GM21526 (cell line): ENCODE data around the gene ZNF514.
"Not testable (repeated sequence)": the region's sequence is repeated elsewhere in the genome, so short reads cannot be mapped to it uniquely, and the experiment has no call there.

Experiments
- ATAC-seq: cut with Tn5 transposase; IDR thresholded peaks from one replicate; pipeline ENCODE4 v1.9.1; 2021; ENCODE audit warnings: moderate library complexity; ENCODE audit not compliant: unreplicated experiment, low FRiP score

Gene ZNF514

DNA sequence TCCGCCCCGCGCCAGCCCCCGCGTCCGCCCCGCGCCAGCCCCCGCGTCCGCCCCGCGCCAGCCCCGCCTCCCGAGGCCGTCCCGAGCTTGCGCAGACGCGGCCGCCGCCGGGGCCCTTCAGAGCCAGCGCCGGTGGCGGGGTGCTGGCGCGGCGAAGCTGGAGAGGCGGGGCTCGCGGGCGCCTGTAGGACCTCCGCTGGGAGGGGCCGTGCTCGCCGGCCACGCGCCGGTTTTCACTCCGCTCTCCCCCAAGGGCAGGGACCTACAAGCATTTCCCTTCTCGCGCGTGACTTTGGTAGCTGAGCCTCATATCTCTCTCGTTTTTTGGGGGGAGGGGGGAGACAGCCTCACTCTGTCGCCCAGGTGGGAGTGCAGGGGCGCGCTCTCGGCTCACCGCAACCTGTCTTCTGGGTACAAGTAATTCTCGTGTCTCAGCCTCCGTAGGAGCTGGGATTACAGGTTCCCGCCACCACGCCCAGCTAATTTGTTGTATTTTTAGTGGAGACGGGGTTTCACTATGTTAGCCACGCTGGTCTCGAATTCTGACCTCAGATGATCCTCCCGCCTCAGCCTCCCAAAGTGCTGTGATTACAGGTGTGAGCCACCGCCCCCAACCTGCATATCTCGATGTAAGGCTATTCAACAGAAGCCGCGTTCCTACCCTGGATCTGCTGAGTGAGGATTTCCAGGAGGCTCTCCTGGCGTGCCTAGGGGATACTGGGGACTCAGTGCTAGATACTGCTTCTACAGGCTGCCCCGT is at the start of gene ZNF514:
ZNF514 (minus strand) TSS at position 159 of the 760 bp plus-strand sequence. CDS start 6,595 bp downstream, outside the sequence.
- peak; percentile 86 for ATAC-seq

DNA sequence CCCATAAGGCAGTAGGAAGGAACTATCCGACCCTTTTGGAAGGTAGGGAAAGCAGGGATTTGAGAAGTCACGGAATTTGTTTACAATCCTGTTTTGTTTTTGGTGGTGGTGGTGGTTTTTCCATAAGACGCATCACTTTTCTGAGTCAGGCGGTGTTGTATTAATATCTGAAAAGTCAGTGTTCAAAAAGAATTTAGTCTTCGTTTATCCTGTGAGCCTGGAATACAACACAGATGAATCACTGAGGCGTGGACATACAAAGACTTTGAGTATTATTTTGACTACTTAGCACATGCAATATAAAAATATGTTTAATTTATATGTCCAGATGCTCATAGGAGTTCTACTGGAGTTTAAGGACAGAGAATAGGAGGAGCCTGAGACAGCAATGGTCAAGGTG is 48.5 kb upstream of the ZNF514 start:
- no peak for ATAC-seq

DNA sequence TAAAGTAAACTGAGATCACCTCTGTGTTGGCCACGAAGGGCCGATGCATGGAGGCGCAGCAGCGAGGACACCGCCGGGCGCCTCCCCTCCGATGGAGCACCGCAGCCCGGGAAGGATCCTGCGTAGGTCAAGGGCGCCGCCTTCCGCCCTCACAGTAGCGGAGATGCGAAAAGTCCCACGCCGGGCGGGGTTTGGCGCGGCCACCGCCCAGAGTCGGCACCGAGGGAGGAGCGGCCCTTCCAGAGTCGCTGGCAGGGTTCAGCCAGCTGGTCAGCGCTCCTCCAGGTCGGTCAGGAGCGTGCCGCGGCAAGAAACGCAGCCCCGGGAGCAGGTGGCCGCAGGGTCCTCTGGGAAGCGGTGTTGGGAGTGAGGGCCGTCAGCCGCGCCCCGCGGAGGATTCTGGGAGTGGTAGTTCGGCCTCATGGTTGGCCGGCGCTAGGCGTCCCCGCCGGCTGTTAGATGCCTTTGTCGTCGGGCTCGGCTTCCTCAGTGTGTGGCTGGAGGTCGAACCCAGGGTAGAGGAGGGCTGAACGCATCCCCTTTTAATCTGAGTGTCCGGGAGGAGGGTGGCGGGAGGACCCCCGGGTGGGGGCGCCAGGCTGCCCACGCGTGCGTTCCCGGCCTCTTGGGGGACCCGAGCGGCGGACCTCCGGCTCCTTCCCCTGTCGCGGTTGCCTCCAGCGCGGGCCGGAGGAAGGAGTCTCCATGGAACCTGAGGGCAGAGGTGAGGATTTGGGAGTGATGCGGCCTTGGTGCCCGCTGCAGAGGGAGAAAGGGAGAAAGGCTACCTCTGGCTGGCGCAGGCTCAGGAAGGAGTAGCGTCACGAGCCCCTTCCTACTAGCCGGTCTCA is 47.7 kb upstream of the ZNF514 start, which contains the start of gene ZNF892:
ZNF892 (plus strand) TSS at position 411 of the 851 bp plus-strand sequence; CDS start at position 706, 295 bp downstream.
- ATAC-seq, result peak; percentile 95

DNA sequence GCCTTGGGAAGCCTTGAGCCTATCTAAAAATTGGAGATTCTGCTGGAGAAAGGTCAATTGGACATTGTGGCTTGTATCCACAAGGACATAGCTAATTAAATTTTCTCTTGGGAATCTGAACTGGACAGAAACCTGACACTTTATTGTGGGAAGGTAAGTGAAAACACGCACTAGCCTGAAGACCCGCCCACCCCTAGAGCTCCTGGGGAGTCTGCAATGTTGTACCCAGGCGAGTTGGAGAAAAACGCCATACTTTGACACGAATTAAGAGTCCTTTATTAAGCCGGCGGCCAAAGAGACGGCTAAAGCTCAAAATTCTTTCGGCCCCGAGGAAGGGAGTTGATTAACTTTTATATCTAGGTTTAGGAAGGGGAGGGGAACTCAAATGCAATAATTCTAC is 46.4 kb upstream of the ZNF514 start:
- ATAC-seq, result no peak

DNA sequence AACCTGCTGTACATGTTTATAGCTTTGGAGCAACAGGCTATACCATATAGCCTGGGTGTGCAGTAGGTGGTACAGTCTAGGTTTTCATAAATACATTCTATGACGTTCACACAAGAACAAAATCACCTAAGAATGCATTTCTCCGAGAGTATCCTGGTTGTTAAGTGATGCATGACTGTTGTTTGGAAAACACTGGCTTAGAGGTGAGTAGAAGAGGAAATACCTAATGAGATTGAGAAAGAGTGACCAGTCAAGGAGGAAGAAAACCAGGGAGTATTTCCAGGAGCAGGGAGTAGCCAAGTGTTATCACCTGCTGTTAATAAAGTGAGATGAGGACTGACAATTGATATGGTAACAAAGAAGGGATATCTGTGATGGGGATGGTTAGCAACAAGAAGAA is 44.7 kb upstream of the ZNF514 start:
- ATAC-seq, result no peak

DNA sequence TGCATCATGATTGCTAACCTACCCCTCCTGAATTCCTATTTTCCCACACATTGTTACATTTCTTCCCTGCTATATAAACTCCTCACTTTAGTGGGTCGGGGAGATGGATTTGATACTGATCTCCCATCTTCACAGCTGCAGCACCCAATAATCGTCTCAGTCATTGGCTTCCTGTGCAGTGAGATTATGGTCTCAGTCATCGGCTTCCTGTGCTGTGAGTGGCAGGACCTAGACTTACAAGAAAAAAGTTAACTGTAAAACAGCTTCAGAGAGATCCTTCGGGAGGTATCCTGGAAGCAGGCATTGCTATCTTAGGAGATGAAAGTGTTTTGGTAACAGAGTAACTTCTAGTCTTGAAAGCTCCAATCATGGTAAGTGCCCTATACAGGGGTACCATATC is 44.3 kb upstream of the ZNF514 start:
- no peak for ATAC-seq

DNA sequence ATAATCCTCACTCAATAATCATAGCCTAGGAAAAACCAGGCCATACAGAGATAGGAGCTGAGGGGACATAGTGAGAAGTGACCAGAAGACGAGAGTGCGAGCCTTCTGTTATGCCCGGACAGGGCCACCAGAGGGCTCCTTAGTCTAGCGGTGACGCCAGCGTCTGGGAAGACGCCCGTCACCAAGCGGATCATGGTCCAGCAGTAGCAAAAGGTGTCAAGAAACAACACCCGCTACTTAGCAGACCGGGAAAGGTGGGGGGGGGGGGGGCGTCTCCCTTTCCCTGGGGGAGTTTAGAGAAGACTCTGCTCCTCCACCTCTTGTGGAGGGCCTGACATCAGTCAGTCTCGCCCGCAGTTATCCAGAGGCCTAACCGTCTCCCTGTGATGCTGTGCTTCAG is 33.3 kb upstream of the ZNF514 start:
- not testable (repeated sequence) for ATAC-seq

DNA sequence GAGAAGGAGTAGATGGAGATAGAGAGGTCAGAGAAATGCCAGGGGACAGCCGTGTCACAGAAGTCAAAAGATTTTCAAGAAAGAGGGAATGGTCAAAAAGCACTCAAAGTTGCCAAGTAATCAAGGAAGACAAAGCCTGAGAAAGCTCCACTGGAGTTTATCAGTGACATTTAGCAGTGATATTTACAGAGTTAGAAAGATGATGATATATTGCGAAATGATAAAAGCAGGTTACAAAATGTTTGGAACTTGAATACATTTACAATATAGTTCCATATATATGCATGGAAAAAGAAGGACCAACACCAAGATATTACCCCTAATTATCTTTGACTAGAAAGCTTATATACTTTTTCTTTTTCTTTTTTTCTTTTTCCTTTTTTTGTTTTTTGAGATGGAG is 26.3 kb upstream of the ZNF514 start:
- no peak for ATAC-seq

DNA sequence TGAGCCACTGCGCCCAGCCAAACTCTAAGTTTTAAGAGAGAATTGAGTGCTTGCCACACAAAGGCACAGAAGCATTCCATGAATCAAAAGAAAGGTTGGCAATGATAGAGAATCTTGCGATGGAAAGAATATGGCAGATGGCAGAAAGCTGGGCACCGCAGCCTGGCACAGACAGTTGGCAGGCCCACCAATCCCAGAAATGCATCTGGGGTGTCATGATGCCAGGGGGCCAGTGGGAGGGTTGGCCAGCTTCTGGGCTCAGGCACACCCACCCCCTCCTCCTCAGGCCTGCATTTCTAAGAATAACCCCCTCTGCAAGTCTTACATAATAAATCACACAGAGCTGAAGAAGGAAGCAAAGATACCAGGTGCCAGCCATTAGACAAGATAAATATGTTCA is 25.5 kb upstream of the ZNF514 start:
- ATAC-seq, result no peak

DNA sequence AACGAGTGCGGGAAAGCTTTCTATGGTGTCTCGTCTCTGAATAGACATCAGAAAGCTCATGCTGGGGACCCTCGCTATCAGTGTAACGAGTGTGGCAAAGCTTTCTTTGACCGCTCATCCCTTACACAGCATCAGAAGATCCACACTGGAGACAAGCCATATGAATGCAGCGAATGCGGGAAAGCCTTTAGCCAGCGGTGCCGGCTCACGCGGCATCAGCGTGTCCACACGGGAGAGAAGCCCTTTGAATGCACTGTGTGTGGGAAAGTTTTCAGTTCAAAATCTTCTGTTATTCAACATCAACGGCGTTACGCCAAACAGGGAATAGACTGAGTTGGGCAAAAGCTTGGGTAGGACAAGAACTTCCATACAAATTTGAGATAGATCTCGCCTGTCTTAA is 22.1 kb upstream of the ZNF514 start:
- ATAC-seq, result no peak

DNA sequence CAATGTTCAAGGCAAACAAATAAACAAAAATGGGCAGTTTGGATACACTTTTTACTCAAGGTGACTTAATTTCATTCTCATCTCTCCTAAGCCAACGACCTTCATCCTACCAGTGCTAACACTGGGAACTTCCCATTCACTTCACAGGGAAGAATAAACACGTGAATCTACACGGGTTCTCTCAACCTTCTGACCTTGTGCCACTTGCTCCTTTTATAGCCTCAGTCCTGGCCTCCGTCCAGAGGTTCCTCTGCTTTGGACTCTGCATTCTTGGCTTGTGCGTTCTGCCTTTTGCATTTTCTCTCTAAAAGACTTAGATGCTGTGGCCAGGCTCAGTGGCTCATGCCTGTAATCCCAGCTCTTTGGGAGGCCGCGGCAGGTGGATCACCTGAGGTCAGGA is 19.8 kb upstream of the ZNF514 start:
- no peak for ATAC-seq

DNA sequence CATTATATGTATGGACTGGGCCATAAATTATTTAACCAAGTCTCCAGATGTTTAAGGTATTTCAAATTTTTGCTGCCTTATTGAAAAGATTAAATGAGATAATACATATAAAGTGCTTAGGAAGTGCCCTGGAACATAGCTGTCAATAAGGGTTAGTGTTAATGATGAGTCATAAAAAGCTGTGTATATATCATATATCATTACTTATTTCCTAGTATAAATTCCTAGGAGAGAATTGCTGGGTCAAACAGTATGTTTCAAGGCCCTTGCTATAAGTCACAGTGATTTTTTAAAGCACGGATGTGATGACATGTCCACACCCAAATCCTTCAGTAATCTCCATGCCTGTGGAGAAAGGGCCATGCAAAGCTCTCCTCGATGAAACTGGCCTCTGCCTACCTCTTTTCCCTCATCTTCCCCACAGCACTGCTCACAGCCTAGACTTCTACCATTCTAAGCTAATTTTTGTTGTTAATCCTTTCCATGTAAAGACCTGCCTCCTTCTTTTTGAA is 14.4 kb upstream of the ZNF514 start:
- no peak for ATAC-seq

DNA sequence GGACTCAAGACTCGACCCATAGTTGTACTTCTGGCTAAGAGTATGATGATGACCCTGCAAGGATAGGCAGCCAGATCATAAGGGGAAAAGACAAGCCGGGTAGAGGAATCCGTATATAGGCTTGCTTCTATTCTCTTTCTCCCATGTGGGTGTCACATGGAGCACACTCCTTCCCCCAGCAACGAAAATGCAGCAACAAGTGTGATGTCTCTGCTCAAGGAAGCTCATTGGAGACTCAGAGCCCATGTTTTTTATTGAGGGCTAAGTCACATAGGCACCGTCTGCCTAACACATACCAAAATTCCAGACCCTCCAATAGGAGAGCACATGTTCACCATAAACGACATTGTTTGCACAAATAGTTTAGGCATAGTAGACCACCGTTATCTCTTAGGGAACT is 12.3 kb upstream of the ZNF514 start:
- no peak for ATAC-seq

DNA sequence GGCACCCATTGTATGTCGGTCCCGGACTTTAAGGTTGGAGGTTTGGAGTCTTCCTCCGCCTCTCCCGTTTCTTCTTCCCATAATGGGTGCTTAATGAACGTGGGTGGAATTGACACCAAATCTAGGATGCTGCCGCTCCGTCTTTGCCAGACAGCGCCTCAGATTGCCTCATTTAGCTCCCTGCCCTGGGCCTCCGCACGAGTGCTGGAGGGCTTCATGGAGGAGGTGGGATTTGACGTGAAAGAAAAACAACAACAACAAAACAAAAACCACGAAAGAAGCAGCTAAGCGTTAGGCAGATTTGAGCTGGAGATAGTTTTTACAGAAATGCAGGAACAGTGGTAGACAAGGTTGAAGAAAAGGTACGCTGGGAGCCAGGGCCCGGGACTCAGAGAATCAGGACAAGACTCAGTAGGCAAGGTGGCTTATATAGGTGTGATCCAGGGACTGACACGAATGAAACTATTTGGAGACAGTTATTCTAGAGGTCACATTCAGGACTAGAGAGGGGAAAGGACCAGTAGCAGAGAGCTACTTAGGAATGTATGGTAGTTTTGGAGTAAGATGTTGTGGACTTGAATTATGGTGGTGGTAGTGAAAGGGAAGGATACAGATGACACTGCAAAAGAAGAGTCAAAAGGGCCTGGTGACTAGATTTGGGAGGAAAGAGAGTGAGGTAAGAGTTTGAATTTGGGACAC is 6.6 kb upstream of the ZNF514 start:
- peak; percentile 24 for ATAC-seq

DNA sequence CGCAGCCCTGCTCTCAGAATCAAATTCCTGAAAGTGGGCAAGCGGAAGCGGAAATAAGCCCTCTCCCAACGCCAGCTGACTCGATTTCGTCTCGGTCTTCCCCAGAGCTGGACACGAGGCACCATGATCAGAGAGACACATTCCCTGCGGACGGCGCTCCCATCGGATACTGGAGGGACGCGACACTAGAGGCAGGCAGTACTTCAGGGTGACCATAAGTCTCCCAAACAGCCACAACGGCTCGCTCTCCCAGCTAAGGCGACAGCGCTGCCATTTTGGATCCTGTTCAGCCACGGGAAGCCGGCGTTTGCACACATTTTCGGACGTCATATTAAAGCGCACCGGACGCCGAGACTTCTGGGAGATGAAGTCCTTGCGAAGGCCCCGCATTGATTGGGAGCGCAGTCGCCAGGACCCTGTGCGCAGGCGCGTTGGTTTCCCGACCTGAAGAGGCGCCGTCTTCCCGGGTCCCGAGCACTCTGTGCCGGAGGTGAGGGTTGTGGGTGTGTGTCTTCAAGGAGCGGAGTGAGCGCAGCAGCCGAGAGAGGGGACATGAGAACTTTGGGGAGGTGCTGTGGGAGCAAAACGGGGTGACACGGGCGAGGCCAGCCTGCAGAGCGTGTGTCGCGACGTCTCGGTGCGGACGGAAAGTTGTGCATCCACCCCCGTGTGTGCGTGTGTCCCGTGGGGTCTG is 5.9 kb upstream of the ZNF514 start, which contains the start of gene ZNF2:
ZNF2 (plus strand) TSS at position 439 of the 694 bp plus-strand sequence. CDS start 10,418 bp downstream, outside the sequence.
- ATAC-seq, result peak; percentile 92

DNA sequence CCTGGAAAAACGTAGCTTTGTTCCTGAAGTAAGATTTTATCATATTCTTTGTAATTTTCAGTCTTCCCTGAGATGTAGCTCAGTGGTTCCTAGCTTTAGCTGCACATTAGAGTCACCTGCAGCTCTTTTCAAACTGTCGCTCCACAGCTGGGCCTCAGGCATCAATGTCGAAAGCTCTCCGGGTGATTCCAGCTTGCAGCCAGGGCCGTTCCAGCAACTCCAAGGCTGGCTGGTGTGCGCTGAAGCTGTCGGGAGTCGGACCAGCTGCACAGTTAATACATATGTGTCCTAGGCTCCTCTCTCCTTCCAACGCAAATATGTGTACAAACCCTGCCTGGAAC is 5.4 kb upstream of the ZNF514 start:
- peak; percentile 2 for ATAC-seq

DNA sequence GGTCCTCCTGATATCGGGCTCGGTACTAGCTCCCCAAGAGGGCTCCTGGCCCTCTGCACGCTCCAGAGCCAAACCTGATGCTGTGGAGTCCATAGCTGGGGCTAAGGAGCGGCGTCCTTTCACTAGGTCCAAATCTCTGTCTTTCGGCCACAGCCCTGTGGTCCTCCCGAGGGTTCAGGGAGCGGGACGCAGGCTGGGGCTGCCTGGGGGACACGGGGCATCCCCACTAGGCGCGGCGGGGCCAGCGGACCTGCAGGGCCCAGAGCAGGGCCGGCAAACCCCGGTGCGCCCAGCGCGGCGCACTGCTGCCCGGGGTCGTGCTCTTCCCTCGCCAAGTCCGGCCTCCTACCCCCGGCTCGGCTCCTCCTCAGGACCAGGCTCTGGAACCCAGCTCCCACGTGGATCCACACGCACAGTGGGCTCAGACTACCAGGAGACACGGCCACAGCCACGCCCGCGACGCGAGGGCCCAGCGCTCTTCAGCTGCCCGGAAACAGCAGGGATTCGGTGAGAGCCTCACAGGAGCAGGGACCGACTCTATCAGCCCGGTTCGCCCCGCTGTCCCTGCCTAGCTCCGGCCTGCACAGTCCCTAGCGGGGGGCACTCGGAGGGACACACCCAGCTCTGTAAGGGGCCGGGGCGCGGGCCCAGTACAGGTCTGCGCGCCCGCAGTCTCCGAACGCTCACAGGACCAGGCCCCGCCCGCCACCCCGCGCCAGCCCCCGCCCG is 593 bp downstream of the ZNF514 start:
- ATAC-seq, result peak; percentile 44

DNA sequence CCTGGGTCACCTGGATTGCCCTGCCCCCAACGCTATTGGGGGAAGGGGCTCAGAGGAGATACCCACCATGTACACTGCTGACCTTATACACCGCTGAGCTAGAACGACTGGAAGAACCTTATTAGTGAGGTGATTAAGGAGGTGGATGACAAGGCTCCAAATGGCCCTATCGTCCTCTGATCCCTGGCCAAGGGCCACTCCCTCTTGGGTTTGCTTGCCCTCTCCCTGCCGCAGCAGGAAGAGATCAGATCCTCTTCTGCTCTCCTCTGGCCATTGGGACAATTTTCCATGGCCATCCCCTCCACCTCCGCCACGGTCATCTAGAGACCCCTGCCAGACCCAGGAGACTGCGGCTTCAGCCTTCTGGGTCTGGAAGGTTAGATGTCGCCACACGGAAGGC is 1.2 kb downstream of the ZNF514 start:
- ATAC-seq, result no peak

DNA sequence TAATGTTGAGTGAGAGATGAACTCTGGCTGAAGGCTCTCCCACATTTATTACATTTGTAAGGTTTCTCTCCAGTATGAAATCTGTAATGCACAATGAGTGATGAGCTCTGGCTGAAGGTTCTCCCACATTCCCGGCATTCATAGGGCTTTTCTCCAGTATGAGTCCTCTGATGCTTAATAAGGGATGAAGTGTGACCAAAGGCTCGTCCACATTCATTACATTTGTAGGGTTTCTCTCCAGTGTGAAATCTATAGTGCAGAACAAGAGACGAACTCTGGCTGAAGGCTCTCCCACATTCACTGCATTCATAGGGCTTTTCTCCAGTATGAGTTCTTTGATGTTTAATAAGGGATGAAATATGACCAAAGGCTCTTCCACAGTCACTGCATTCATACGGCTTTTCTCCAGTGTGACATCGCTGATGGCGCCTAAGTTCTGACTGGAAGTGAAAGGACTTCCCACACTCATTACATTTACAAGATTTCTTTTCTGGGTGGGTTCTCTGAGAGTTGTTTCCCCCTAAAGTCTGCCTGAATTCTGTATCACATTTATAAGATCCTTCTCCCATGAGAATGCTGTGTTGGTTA is 10.2 kb downstream of the ZNF514 start:
- no peak for ATAC-seq
